H1 (cell line): Measurements from ENCODE around the gene CDK4. TPM values are rescaled to one million over a fixed set of nuclear protein-coding genes. Genes with fewer than 3 reads are reported as not detected.

Experiments
- CTCF ChIA-PET: fragments of 300-600 bp; sonication (Branson Sonifier 250); formaldehyde crosslinking; loops from one replicate; lab custom pipeline; 2021; ENCODE audit not compliant: partially characterized antibody; lab: Charles Lee
- POLR2A ChIA-PET: fragments of 300-600 bp; sonication (Branson Sonifier 250); formaldehyde crosslinking; loops from one replicate; lab custom pipeline; 2021; ENCODE audit warnings: inconsistent platforms; ENCODE audit not compliant: partially characterized antibody; lab: Charles Lee
- DNase-seq, 2 experiments: peaks; one replicate each; pipeline versions ENCODE4 v3.0.0 to v3.0.0-alpha.2; 2010 to 2022; ENCODE audit warnings: low spot score in 2 of 2, low read depth in 1 of 2, mixed read lengths in 1 of 2
- FAIRE-seq: peaks from 2 replicates; lab custom pipeline; 2011; peaks lifted over from hg19 to GRCh38; lab: Jason Lieb, UNC
- H2AFZ ChIP-seq: 2 replicates; pipeline ENCODE4 v1.8.1; 2012; ENCODE audit warnings: low read length, inconsistent platforms
- H2AK5ac ChIP-seq: 2 replicates; pipeline ENCODE4 v1.6.1; 2013; ENCODE audit warnings: low read depth, low read length
- H2BK120ac ChIP-seq: replicated peaks from 2 replicates; pipeline ENCODE3; 2013; ENCODE audit warnings: low read depth, low read length, inconsistent platforms
- H2BK12ac ChIP-seq: 2 replicates; pipeline ENCODE4 v1.6.1; 2013; ENCODE audit warnings: low read depth, low read length
- H2BK15ac ChIP-seq: 2 replicates; pipeline ENCODE4 v1.6.1; 2013; ENCODE audit warnings: low read length
- H2BK20ac ChIP-seq: 2 replicates; pipeline ENCODE4 v1.6.1; 2013; ENCODE audit warnings: low read length
- H2BK5ac ChIP-seq: 2 replicates; pipeline ENCODE4 v1.6.1; 2013; ENCODE audit warnings: low read depth, low read length
- H3K14ac ChIP-seq: 2 replicates; pipeline ENCODE4 v1.6.1; 2013; ENCODE audit warnings: inconsistent platforms; ENCODE audit not compliant: insufficient read length
- H3K18ac ChIP-seq: 2 replicates; pipeline ENCODE4 v1.6.1; 2013; ENCODE audit warnings: low read length; ENCODE audit errors: extremely low read depth
- H3K23ac ChIP-seq: 2 replicates; pipeline ENCODE4 v1.6.1; 2013; ENCODE audit warnings: inconsistent platforms; ENCODE audit not compliant: insufficient read length
- H3K23me2 ChIP-seq: 2 replicates; pipeline ENCODE4 v1.6.1; 2013; ENCODE audit warnings: low read depth, low read length
- H3K27ac ChIP-seq: 2 replicates; pipeline ENCODE4 v1.6.1; 2011; ENCODE audit warnings: low read depth, low read length, inconsistent platforms
- H3K27me3 ChIP-seq, 4 experiments: replicated peaks in 1 of 4; 1 replicate in 1 of 4; 2 replicates in 3 of 4; pipeline versions ENCODE4 v1.6.1 to v1.8.1; 2011 to 2013; ENCODE audit warnings: low read length in 3 of 4, mild to moderate bottlenecking in 3 of 4, inconsistent platforms in 2 of 4, mixed read lengths in 2 of 4, moderate library complexity in 1 of 4; ENCODE audit not compliant: control insufficient read depth in 3 of 4, insufficient read depth in 3 of 4; ENCODE audit errors: extremely low read depth in 1 of 4
- H3K36me3 ChIP-seq, 4 experiments: 2 replicates each; pipeline versions ENCODE4 v1.6.1 to v1.8.1; 2011 to 2013; ENCODE audit warnings: mild to moderate bottlenecking in 4 of 4, low read length in 3 of 4, moderate library complexity in 2 of 4, control low read depth in 1 of 4, inconsistent platforms in 1 of 4; ENCODE audit not compliant: insufficient read depth in 4 of 4, control insufficient read depth in 2 of 4
- H3K4ac ChIP-seq: replicated peaks from 2 replicates; pipeline ENCODE3; 2013; ENCODE audit warnings: low read length, low read depth, mixed read lengths, inconsistent platforms; ENCODE audit not compliant: insufficient read length
- H3K4me1 ChIP-seq, 4 experiments: replicated peaks in 1 of 4; 1 replicate in 1 of 4; 2 replicates in 3 of 4; pipeline versions ENCODE4 v1.6.1 to v1.8.1; 2011 to 2013; ENCODE audit warnings: low read length in 3 of 4, inconsistent platforms in 2 of 4, mixed read lengths in 1 of 4; ENCODE audit not compliant: insufficient read depth in 4 of 4, control insufficient read depth in 3 of 4
- H3K4me2 ChIP-seq, 2 experiments: 2 replicates each; pipeline versions ENCODE4 v1.6.1 to v1.8.1; 2011 to 2013; ENCODE audit warnings: low read depth in 2 of 2, low read length in 2 of 2, control low read depth in 1 of 2, inconsistent platforms in 1 of 2, mild to moderate bottlenecking in 1 of 2; ENCODE audit not compliant: insufficient read depth in 1 of 2
- H3K4me3 ChIP-seq, 4 experiments: fragments of 200-600, 300-600 bp in 1 of 4; sonication (generic), shearing (Covaris generic), sonication (Bioruptor Twin) in 1 of 4; 2 replicates each; pipeline versions ENCODE4 v1.5.1 to v1.8.1; 2011 to 2016; ENCODE audit warnings: low read length in 4 of 4, low read depth in 3 of 4, control low read depth in 2 of 4, inconsistent platforms in 2 of 4, mild to moderate bottlenecking in 2 of 4, mixed read lengths in 1 of 4, moderate library complexity in 1 of 4; ENCODE audit not compliant: insufficient read depth in 2 of 4; ENCODE audit errors: extremely low read depth in 1 of 4
- H3K56ac ChIP-seq: replicated peaks from 2 replicates; pipeline ENCODE3; 2013; ENCODE audit warnings: low read depth, mild to moderate bottlenecking, mixed read lengths, low read length, inconsistent platforms; ENCODE audit not compliant: insufficient read length
- H3K79me1 ChIP-seq: 2 replicates; pipeline ENCODE4 v1.6.1; 2013; ENCODE audit warnings: low read depth, low read length, control low read depth
- H3K79me2 ChIP-seq, 2 experiments: 2 replicates each; pipeline versions ENCODE4 v1.6.1 to v1.8.1; 2012 to 2013; ENCODE audit warnings: low read length in 2 of 2, mild to moderate bottlenecking in 2 of 2, inconsistent platforms in 1 of 2; ENCODE audit not compliant: insufficient read depth in 2 of 2, control insufficient read depth in 1 of 2
- H3K9ac ChIP-seq, 4 experiments: replicated peaks in 1 of 4; 1 replicate in 1 of 4; 2 replicates in 3 of 4; pipeline versions ENCODE4 v1.6.1 to v1.8.1; 2011 to 2013; ENCODE audit warnings: low read depth in 3 of 4, low read length in 3 of 4, control low read depth in 2 of 4, mild to moderate bottlenecking in 2 of 4, moderate library complexity in 2 of 4, inconsistent platforms in 1 of 4; ENCODE audit errors: extremely low read depth in 1 of 4
- H3K9me3 ChIP-seq, 2 experiments: 2 replicates each; pipeline versions ENCODE4 v1.6.1 to v1.8.1; 2012 to 2013; ENCODE audit warnings: mild to moderate bottlenecking in 2 of 2, moderate library complexity in 2 of 2, control low read depth in 1 of 2, inconsistent platforms in 1 of 2, low read depth in 1 of 2, low read length in 1 of 2, mixed read lengths in 1 of 2; ENCODE audit not compliant: insufficient read depth in 2 of 2
- H4K20me1 ChIP-seq, 2 experiments: replicated peaks in 1 of 2; 2 replicates each; pipeline versions ENCODE3 to v1.8.1; 2011 to 2013; ENCODE audit warnings: inconsistent platforms in 2 of 2, low read length in 2 of 2, mild to moderate bottlenecking in 1 of 2; ENCODE audit not compliant: insufficient read depth in 2 of 2, control insufficient read depth in 1 of 2
- H4K5ac ChIP-seq: 2 replicates; pipeline ENCODE4 v1.6.1; 2013; ENCODE audit warnings: low read length, low read depth, mixed read lengths, inconsistent platforms; ENCODE audit not compliant: insufficient read length
- H4K8ac ChIP-seq: 2 replicates; pipeline ENCODE4 v1.8.0; 2013; ENCODE audit warnings: mild to moderate bottlenecking, moderate library complexity, low read length, inconsistent platforms; ENCODE audit not compliant: insufficient read depth; ENCODE audit errors: extremely low read depth
- H4K91ac ChIP-seq: replicated peaks from 2 replicates; pipeline ENCODE3; 2013; ENCODE audit warnings: low read length, mixed read lengths, inconsistent platforms; ENCODE audit not compliant: insufficient read length
- CBX8 ChIP-seq: fragments of 300-800, 300-1000 bp; sonication (generic); IDR thresholded peaks from 2 replicates; pipeline ENCODE4 v1.7.1; 2016; ENCODE audit warnings: low read depth, low read length, borderline replicate concordance
- RFX5 ChIP-seq: IDR thresholded peaks from 2 replicates; pipeline ENCODE4 v1.6.1; 2011; ENCODE audit warnings: low read depth, low read length, improper control_type of control experiment, borderline replicate concordance
- SP1 ChIP-seq: IDR thresholded peaks from 2 replicates; pipeline ENCODE4 v1.6.1; 2011; ENCODE audit warnings: low read depth, low read length
- WGBS, 2 experiments: shearing (Covaris generic) in 1 of 2; methylation state at CpG; one replicate each; pipeline versions ENCODE4 v1.1.6 to v1.1.7; 2013 to 2015; ENCODE audit warnings: low lambda C conversion rate in 2 of 2, mixed read lengths in 2 of 2, inconsistent platforms in 1 of 2, low coverage in 1 of 2, missing lambda C conversion rate in 1 of 2; ENCODE audit not compliant: insufficient replicate concordance in 2 of 2, insufficient coverage in 1 of 2, insufficient read length in 1 of 2; ENCODE audit errors: extremely low coverage in 1 of 2, missing lambda C conversion rate in 1 of 2; 5-methylcytosine and 5-hydroxymethylcytosine counted together
- polyA plus RNA-seq, 7 experiments: library from polyadenylated mRNA; depleted of rRNA in 3 of 7; stranded (reverse) in 5 of 7; unstranded in 2 of 7; fragments of >200 nt in 5 of 7; fragments of 200-250 nt in 2 of 7; gene quantifications; 1 replicate in 5 of 7; 2 replicates in 1 of 7; 4 replicates in 1 of 7; pipeline versions ENCODE4 v1.2.1 to v1.2.3, GENCODE V29; 2011 to 2013; ENCODE audit warnings: missing spikeins in 2 of 7, mixed read lengths in 2 of 7
- total RNA-seq: library from RNA; stranded (reverse); fragmentation: NEBNext Ultra II Directional; extraction: Animal tissue kit (Norgen Biotek cat#: 25700); gene quantifications from 2 replicates; pipeline ENCODE4 v1.2.1, GENCODE V29; 2021

The CDK4 gene
- total and polyA plus RNA-seq, 2 of the 8 experiments (the other 6 are each of a cell fraction or from before 2014, with no cell fraction given): 174 to 368 TPM

GRCh38 chr12:57729321-57729844 lies 22.7 kb downstream of the CDK4 start:
- Histone ChIP-seq H3K14ac (no peak overlapping the region), H2AFZ (no peak overlapping the region), H3K9ac (no peak overlapping the region), H3K4me2 (no peak overlapping the region), H2BK20ac (no peak overlapping the region), H4K20me1 (peaks cover 2 to 7% of the 10 kb centered on the region in 2 experiments), H2BK5ac (no peak overlapping the region), H3K4ac (no peak overlapping the region), H3K27me3 (peaks cover 26 to 91% (median 73%) of the 10 kb centered on the region in 4 experiments), H3K23me2 (peaks cover 12% of the 10 kb centered on the region; the same call in 1 of the 2 replicates), H3K4me3 (no peak overlapping the region), H3K9me3 (no peaks in the 10 kb centered on the region), H3K4me1 (peaks cover 0 to 20% (median 13%) of the 10 kb centered on the region in 4 experiments; a peak in 5 of 7 replicates), H3K79me2 (no peaks in the 10 kb centered on the region), H4K91ac (no peak overlapping the region), H3K79me1 (no peaks in the 10 kb centered on the region), H2BK12ac (no peak overlapping the region), H2BK120ac (no peak overlapping the region), H4K8ac (no peak overlapping the region), H3K23ac (no peak overlapping the region), H3K27ac (no peak overlapping the region), H4K5ac (no peak overlapping the region), H2BK15ac (no peak overlapping the region), H3K36me3 (no peaks in the 10 kb centered on the region), H3K18ac (no peak overlapping the region), H2AK5ac (no peak overlapping the region), H3K56ac (no peak overlapping the region)
- ChIA-PET CTCF (interaction anchor here (0.6 to 2.3 kb wide), 5 partner anchors 36 to 147 kb away, joined by 3 to 9 read pairs (median 3); partner anchors contain the start of gene OS9), POLR2A (interaction anchor here (0.8 kb wide), 1 partner anchor 15 kb away, joined by 4 read pairs; the partner anchor contains the start of gene TSPAN31)
- DNase-seq: no peak
- no peak for FAIRE-seq
- WGBS, 2 experiments: 49% methylated on average over 5 of the region's 5 CpGs; no CpG with 5 or more reads in 1 of the 2 experiments
- TF ChIP-seq CBX8: no peak
- no peak for TF ChIP-seq RFX5
- no peak for TF ChIP-seq SP1
